HCT116 (cell line): ENCODE measurements around the gene TUBA8.
"Not testable (repeated sequence)": the region's sequence is repeated elsewhere in the genome, so short reads cannot be mapped to it uniquely, and the experiment has no call there.

ENCODE experiments used
- CEBPB ChIP-seq: IDR thresholded peaks from 2 replicates; pipeline ENCODE4 v1.6.1; 2012; ENCODE audit warnings: low read depth
- EZH2 ChIP-seq: fragments of 200-600 bp; sonication (generic); IDR thresholded peaks from 2 replicates; pipeline ENCODE4 v1.6.1; 2017; ENCODE audit warnings: antibody characterized with exemption, mixed run types
- POLR2A ChIP-seq: IDR thresholded peaks from 2 replicates; pipeline ENCODE4 v1.7.0; 2011; ENCODE audit warnings: borderline replicate concordance; ENCODE audit not compliant: insufficient read depth, insufficient read length; ENCODE audit errors: extremely low read depth
- ZNF274 ChIP-seq: fragments of 200-500 bp; sonication (Bioruptor generic); IDR thresholded peaks from 2 replicates; pipeline ENCODE4 v1.6.1; 2014; ENCODE audit warnings: mild to moderate bottlenecking, low read depth, low read length, inconsistent platforms
- TF ChIP-seq, protein P1 (sequence below), 3 experiments: fragments of 200-600 bp in 1 of 3; sonication (generic) in 1 of 3; IDR thresholded peaks in 2 of 3; conservative IDR thresholded peaks in 1 of 3; 2 replicates each; pipeline ENCODE4 v1.5.1; 2012 to 2017; ENCODE audit warnings: low read depth in 2 of 3, low read length in 2 of 3, antibody characterized with exemption in 1 of 3, borderline replicate concordance in 1 of 3, control low read depth in 1 of 3, mild to moderate bottlenecking in 1 of 3, mixed read lengths in 1 of 3, mixed run types in 1 of 3, moderate library complexity in 1 of 3; ENCODE audit not compliant: insufficient read depth in 1 of 3
- TF ChIP-seq, protein P2 (sequence below): IDR thresholded peaks from 2 replicates; pipeline ENCODE4 v1.6.1; 2012
- TF ChIP-seq, protein P3 (sequence below): IDR thresholded peaks from 2 replicates; pipeline ENCODE4 v1.6.1; 2012; ENCODE audit warnings: low read depth
- TF ChIP-seq, protein P4 (sequence below): IDR thresholded peaks from 2 replicates; pipeline ENCODE4 v1.6.1; 2011; ENCODE audit warnings: mild to moderate bottlenecking, low read length, moderate library complexity; ENCODE audit not compliant: insufficient replicate concordance; ENCODE audit errors: extremely low read depth

DNA sequence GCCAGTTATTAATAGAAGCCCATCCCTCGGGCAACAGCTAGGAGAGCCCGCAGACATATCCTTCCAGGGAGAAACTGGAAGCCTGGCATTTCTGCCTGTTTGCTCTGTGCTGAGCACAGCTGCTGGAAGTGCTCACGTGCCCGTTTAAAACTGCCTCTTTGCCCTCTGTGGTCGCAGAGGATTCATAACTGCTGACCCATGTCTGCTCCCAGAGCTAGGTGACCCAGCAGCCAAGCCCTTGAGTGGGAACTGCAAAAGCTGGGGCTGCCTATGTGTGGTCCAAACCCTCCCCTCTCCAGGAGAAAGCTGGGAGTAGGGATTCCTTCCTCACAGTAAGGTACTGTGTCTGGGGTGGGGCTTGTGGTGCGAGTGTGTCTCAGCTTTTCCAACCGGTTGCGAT is 54.0 kb downstream of the TUBA8 start:
- TF ChIP-seq POLR2A, ZNF274, EZH2, CEBPB: not testable (repeated sequence)
- TF ChIP-seq, protein P1, sequence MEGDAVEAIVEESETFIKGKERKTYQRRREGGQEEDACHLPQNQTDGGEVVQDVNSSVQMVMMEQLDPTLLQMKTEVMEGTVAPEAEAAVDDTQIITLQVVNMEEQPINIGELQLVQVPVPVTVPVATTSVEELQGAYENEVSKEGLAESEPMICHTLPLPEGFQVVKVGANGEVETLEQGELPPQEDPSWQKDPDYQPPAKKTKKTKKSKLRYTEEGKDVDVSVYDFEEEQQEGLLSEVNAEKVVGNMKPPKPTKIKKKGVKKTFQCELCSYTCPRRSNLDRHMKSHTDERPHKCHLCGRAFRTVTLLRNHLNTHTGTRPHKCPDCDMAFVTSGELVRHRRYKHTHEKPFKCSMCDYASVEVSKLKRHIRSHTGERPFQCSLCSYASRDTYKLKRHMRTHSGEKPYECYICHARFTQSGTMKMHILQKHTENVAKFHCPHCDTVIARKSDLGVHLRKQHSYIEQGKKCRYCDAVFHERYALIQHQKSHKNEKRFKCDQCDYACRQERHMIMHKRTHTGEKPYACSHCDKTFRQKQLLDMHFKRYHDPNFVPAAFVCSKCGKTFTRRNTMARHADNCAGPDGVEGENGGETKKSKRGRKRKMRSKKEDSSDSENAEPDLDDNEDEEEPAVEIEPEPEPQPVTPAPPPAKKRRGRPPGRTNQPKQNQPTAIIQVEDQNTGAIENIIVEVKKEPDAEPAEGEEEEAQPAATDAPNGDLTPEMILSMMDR (IDR thresholded peaks at IDR 0.05 in 2 of 3, conservative IDR thresholded peaks at IDR 0.05 in 1 of 3; ENCODE audit: borderline replicate concordance in 1 of 3, insufficient read depth in 1 of 3, low read depth in 2 of 3, low read length in 2 of 3): not testable (repeated sequence)
- TF ChIP-seq, protein P2, sequence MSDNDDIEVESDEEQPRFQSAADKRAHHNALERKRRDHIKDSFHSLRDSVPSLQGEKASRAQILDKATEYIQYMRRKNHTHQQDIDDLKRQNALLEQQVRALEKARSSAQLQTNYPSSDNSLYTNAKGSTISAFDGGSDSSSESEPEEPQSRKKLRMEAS: not testable (repeated sequence)
- TF ChIP-seq, protein P3, sequence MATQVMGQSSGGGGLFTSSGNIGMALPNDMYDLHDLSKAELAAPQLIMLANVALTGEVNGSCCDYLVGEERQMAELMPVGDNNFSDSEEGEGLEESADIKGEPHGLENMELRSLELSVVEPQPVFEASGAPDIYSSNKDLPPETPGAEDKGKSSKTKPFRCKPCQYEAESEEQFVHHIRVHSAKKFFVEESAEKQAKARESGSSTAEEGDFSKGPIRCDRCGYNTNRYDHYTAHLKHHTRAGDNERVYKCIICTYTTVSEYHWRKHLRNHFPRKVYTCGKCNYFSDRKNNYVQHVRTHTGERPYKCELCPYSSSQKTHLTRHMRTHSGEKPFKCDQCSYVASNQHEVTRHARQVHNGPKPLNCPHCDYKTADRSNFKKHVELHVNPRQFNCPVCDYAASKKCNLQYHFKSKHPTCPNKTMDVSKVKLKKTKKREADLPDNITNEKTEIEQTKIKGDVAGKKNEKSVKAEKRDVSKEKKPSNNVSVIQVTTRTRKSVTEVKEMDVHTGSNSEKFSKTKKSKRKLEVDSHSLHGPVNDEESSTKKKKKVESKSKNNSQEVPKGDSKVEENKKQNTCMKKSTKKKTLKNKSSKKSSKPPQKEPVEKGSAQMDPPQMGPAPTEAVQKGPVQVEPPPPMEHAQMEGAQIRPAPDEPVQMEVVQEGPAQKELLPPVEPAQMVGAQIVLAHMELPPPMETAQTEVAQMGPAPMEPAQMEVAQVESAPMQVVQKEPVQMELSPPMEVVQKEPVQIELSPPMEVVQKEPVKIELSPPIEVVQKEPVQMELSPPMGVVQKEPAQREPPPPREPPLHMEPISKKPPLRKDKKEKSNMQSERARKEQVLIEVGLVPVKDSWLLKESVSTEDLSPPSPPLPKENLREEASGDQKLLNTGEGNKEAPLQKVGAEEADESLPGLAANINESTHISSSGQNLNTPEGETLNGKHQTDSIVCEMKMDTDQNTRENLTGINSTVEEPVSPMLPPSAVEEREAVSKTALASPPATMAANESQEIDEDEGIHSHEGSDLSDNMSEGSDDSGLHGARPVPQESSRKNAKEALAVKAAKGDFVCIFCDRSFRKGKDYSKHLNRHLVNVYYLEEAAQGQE: not testable (repeated sequence)
- TF ChIP-seq, protein P4, sequence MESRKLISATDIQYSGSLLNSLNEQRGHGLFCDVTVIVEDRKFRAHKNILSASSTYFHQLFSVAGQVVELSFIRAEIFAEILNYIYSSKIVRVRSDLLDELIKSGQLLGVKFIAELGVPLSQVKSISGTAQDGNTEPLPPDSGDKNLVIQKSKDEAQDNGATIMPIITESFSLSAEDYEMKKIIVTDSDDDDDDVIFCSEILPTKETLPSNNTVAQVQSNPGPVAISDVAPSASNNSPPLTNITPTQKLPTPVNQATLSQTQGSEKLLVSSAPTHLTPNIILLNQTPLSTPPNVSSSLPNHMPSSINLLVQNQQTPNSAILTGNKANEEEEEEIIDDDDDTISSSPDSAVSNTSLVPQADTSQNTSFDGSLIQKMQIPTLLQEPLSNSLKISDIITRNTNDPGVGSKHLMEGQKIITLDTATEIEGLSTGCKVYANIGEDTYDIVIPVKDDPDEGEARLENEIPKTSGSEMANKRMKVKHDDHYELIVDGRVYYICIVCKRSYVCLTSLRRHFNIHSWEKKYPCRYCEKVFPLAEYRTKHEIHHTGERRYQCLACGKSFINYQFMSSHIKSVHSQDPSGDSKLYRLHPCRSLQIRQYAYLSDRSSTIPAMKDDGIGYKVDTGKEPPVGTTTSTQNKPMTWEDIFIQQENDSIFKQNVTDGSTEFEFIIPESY: not testable (repeated sequence)
